ENCODE measurements around the gene RBL2. TPM values are rescaled to one million over a fixed set of nuclear protein-coding genes. Genes with fewer than 3 reads are reported as not detected.

Gene RBL2
- total and polyA plus RNA-seq, 2 donors (not counting 3 experiments of a cell fraction or from before 2014, with no cell fraction given), result 22.5 to 30.7 TPM

DNA sequence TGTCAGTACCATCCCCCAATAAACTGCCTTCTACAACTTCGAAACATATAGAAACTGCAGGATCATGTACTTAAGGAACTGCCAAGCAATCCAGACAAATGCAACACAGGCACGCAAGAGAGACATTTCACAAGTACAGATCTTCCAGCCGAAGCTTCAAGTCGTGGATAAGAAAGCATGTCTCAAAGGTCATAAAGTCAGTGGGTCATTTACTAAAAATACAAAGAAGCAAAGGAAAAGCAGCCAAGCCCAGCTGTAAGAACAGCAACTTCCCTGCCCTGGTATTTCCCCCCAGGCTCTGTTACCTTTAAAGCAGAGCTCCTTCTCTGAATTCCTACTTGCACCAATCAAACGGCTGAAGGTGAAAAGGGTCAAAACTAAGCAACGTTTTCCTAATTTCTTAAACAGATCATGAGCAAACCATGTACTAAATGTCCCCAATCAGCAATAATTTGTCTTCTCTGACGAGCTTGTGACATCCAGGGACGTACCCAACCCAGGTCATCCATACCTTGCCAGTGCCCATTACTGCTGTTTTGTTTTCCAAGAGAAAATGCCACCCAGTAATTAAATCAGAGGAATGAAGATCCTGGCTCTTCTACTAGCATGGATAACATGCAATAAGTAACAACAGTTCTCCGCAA, 67.1 kb downstream of the RBL2 start:
- Histone ChIP-seq H4K20me1 (replicated peaks; ENCODE audit: control insufficient read depth, extremely low read depth, insufficient read depth, low read length) (no peaks in the 10 kb centered on the region), H3K4me2 (ENCODE audit: insufficient read depth, low read length) (peak overlapping the region; percentile 78), H3K79me2 (ENCODE audit: control insufficient read depth, insufficient read depth, low read length) (peaks cover 4% of the 10 kb centered on the region), H3K9me1 (replicated peaks; ENCODE audit: control insufficient read depth, extremely low read depth, insufficient read depth, low read length) (no peaks in the 10 kb centered on the region), H3K9me3 (replicated peaks; ENCODE audit: control insufficient read depth, insufficient read depth, low read length) (no peaks in the 10 kb centered on the region), H3K9ac (replicated peaks; ENCODE audit: extremely low read depth, insufficient read depth, low read length) (no peak overlapping the region), H3K4me1 (ENCODE audit: control insufficient read depth, extremely low read depth, insufficient read depth, low read length) (peaks cover 29% of the 10 kb centered on the region), H2AFZ (ENCODE audit: low read depth, low read length) (no peak overlapping the region), H3K4me3 (replicated peaks in 1 of 3; ENCODE audit: insufficient read depth in 1 of 3, low read depth in 1 of 3, low read length in 3 of 3) (no peak overlapping the region), H3K27ac (ENCODE audit: insufficient read depth, low read depth, low read length) (no peak overlapping the region), H3K27me3 (ENCODE audit: control insufficient read depth in 2 of 2, insufficient read depth in 2 of 2, low read length in 2 of 2) (no peaks in the 10 kb centered on the region), H3K36me3 (ENCODE audit: control insufficient read depth in 2 of 2, extremely low read depth in 1 of 2, insufficient read depth in 2 of 2, low read length in 2 of 2) (peaks cover 0 to 3% of the 10 kb centered on the region in 2 experiments)
- intact Hi-C loops (cut with micrococcal nuclease), result loop anchor here (5.0 to 10.0 kb wide), 3 partner anchors 179 to 447 kb away; partner anchors contain the start of genes CHD9, CHD9NB, FTO and RPGRIP1L
- no TSS peak for BruUV-seq (replicated peaks)
- POLR2A ChIA-PET, result no interaction called here
- no peak for TF ChIP-seq FOS (IDR thresholded peaks at IDR 0.05; ENCODE audit: borderline replicate concordance, insufficient read depth, low read length)
- no peak for TF ChIP-seq EZH2 (IDR thresholded peaks at IDR 0.05; ENCODE audit: borderline replicate concordance, low read depth, low read length, severe bottlenecking)
- TF ChIP-seq GATA2 (IDR thresholded peaks at IDR 0.05; ENCODE audit: insufficient read depth, insufficient read length, low read depth, low read length), result no peak
- TF ChIP-seq, protein P1, sequence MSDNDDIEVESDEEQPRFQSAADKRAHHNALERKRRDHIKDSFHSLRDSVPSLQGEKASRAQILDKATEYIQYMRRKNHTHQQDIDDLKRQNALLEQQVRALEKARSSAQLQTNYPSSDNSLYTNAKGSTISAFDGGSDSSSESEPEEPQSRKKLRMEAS (IDR thresholded peaks at IDR 0.05; ENCODE audit: insufficient read depth, insufficient read length), result no peak
- no peak for DNase-seq (ENCODE audit: low read depth, low spot score)
- CTCF ChIA-PET, result interaction anchor here (0.8 to 1.9 kb wide), 5 partner anchors 8 to 48 kb away, joined by 3 to 9 read pairs (median 4); no protein-coding TSS in a partner anchor
- no peak for FAIRE-seq
- dilution Hi-C loops (cut with MboI; ENCODE audit: extremely low pct_ligation_motif_present, low sequenced_read_pairs), result no loop called here

Data from endothelial cell of umbilical vein (primary cell).